HT-29 (cell line): ENCODE measurements around the gene SLC16A1. TPM values are rescaled to one million over a fixed set of nuclear protein-coding genes. Genes with fewer than 3 reads are reported as not detected.
"Not testable (repeated sequence)": the region's sequence is repeated elsewhere in the genome, so short reads cannot be mapped to it uniquely, and the experiment has no call there.

ENCODE experiments used
- DNase-seq: peaks from one replicate; pipeline ENCODE4 v3.0.0-alpha.2; 2015; ENCODE audit warnings: low spot score
- small RNA-seq: library from RNA; depleted of rRNA; stranded (forward); fragments of <200 nt; gene quantifications from one replicate; pipeline ENCODE3, GENCODE V24; 2014
- total RNA-seq: library from RNA; depleted of rRNA; stranded (reverse); fragments of >200 nt; shearing (Covaris generic); gene quantifications from 2 replicates; pipeline ENCODE4 v1.2.3, GENCODE V29; 2014; rRNA removed

Gene SLC16A1
- total RNA-seq, 1 experiment from 2014 or later = 74.2 TPM

GRCh38 chr1:112884996-112885395 lies 71.0 kb downstream of the SLC16A1 start:
- DNase-seq = not testable (repeated sequence)

- no peak for DNase-seq
Observed at GRCh38 chr1:112882271-112882744, 73.7 kb downstream of the SLC16A1 start.

GRCh38 chr1:112881742-112882127 lies 74.3 kb downstream of the SLC16A1 start:
- DNase-seq = no peak

GRCh38 chr1:112879834-112880233 lies 76.2 kb downstream of the SLC16A1 start:
- DNase-seq = no peak

DNA sequence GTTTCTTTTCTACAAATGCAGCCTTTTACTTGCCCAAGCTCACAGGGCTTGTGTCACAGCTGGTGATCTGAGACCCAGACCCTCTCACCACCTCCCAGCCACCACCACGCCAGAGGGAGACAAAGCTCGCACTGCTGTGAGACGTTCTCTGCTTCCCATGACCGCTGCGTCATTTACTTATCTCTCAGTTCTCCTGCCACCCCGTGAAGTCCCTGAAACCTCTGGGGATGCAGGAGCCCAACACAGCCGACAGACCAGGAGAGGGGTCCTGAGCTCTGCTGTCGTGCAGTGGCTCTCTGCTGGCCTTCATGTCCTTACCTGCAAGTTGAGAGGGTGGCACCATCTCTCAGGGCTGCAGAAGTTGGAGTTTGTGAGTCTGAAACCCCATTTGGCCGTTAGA lies 77.7 kb downstream of the SLC16A1 start:
- no peak for DNase-seq

GRCh38 chr1:112877750-112878149 lies 78.2 kb downstream of the SLC16A1 start:
- no peak for DNase-seq

DNA sequence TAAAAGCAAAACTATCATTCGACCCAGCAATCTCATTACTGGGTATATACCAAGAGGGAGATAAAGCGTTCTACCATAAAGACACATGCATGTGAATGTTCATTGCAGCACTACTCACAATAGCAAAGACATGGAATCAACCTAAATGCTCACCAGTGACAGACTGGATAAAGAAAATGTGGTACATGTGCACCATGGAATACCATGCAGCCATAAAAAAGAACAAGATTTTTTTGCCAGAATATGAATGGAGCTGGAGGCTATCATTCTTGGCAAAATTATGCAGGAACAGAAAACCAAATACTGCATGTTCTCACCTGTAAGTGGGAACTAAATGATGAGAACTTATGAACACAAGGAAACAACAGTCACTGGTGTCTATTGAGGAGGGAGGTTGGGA lies 79.7 kb downstream of the SLC16A1 start:
- no peak for DNase-seq

DNA sequence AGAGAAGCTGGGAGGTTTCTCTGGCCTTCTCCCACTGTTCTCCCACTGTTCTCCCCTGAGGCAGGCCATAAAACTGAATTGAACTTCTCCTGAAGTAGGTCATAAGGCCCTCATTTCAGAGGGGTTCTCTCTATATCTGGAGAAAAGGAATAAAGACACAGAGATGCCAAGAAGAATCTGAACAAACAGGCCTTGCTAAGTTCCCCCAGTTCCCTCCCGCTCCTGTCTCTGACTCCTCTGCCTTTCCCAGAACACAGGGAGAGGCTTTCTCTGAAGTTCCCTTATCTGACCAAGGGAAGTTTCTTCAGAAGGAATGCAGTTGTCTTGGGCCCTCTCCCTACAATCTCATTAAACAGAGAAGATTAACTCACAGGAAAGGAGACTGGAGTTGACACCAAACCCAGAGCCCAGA lies 83.4 kb downstream of the SLC16A1 start:
- no peak for DNase-seq

- no peak for DNase-seq
Observed at GRCh38 chr1:112870887-112871646, 84.9 kb downstream of the SLC16A1 start.

GRCh38 chr1:112869895-112870294 lies 86.1 kb downstream of the SLC16A1 start:
- DNase-seq = no peak

- no peak for DNase-seq
Observed at GRCh38 chr1:112868191-112868590, 87.8 kb downstream of the SLC16A1 start.

DNA sequence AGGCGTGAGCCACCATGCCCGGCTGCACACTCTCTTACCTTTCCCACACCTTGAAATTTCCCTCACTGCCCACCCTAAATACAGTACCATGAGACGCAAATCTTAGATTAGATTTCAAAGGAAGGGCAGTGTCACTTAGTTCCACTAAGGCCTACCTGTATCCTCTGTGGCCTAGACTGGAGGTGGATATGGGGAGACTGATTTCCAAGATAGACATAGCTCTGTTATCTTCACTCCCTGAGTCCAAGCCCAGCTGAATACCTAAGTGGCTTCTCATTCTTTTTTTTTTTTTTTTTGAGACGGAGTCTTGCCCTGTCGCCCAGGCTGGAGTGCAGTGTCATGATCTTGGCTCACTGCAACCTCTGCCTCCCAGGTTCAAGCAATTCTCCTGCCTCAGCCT lies 89.0 kb downstream of the SLC16A1 start:
- no peak for DNase-seq

- DNase-seq = no peak
Observed at GRCh38 chr1:112866151-112866550, 89.8 kb downstream of the SLC16A1 start.

DNA sequence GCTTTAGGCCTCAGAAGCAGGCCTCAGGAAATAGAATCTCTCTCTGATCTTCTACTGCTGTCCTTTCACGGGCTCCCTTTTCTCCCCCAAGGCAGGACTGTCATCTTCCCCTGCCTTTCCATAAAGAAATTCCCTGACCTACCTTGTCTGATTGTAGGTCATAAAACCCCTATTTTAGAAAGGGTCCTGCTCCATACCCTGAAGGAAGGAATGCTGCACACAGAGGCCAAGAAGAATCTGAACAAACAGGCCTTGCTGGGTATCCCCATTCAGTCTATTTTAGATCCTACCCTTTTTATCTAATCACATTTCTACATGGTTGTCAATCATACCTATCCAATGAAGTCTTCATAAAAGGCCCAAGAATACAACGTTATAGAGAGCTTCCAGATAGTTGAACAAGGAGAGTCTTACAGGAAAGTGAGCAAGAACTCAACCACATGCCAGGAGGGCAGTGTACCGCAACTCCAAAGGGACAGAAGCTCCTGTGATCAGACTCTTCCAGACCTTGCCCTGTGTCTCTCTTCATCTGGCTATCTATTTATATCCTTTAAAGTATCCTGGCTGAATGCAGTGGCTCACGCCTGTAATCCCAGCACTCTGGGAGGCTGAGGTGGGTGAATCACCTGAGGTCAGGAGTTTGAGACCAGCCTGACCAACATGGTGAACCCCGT lies 93.1 kb downstream of the SLC16A1 start:
- DNase-seq = no peak

Small RNA genes within 50 kb of the gene (small RNA-seq; reads per million reads assigned to genes)
- not detected for gene AL390729.2

Other genes starting within 250 kb of the SLC16A1 start
- 374 and 385 TPM in 2 replicates for gene RHOC, start 249.1 kb downstream of the SLC16A1 start, total RNA-seq
- 0.56 and 2.1 TPM in 2 replicates for gene PPM1J, start 240.9 kb downstream of the SLC16A1 start, total RNA-seq
- gene LRIG2, start 117.0 kb upstream of the SLC16A1 start, total RNA-seq = 3.6 and 4.1 TPM in 2 replicates